SK-N-SH treated with all-trans-retinoic acid at 6 μM for 48 hours (cell line): ENCODE results near the gene DDX25.

Source experiments
- ATAC-seq: fragments of 200-7000 bp; cut with Tn5 transposase; 3 replicates; pipeline ENCODE4 v1.9.1; 2020; ENCODE audit warnings: mild to moderate bottlenecking, moderate library complexity
- ARNTL ChIP-seq: fragments of 450-650 bp; formaldehyde crosslinking; IDR thresholded peaks from 2 replicates; pipeline ENCODE4 v1.5.0; 2020; ENCODE audit warnings: low read depth, mild to moderate bottlenecking, moderate library complexity, borderline replicate concordance
- BACH2 ChIP-seq: fragments of 250-450 bp; sonication (Bioruptor Pico); IDR thresholded peaks from 2 replicates; pipeline ENCODE4 v1.9.0; 2021; ENCODE audit warnings: mild to moderate bottlenecking, borderline replicate concordance
- CSDC2 ChIP-seq: fragments of 250-450 bp; sonication (Bioruptor Pico); IDR thresholded peaks from 2 replicates; pipeline ENCODE4 v1.5.0; 2020; ENCODE audit warnings: mild to moderate bottlenecking, moderate library complexity
- ESRRG ChIP-seq: fragments of 250-450 bp; sonication (Bioruptor Pico); IDR thresholded peaks from 2 replicates; pipeline ENCODE4 v1.6.1; 2021; ENCODE audit warnings: mild to moderate bottlenecking
- GLIS3 ChIP-seq: fragments of 250-450 bp; sonication (Bioruptor Pico); IDR thresholded peaks from 2 replicates; pipeline ENCODE4 v1.5.0; 2020; ENCODE audit warnings: mild to moderate bottlenecking, moderate library complexity
- ISL1 ChIP-seq: fragments of 250-450 bp; sonication (Bioruptor Pico); IDR thresholded peaks from 2 replicates; pipeline ENCODE4 v2.1.2; 2022; ENCODE audit warnings: mild to moderate bottlenecking, moderate library complexity
- OSR1 ChIP-seq: fragments of 250-450 bp; sonication (Bioruptor Pico); IDR thresholded peaks from 2 replicates; pipeline ENCODE4 v1.8.0; 2022; ENCODE audit warnings: moderate library complexity, mild to moderate bottlenecking, inconsistent platforms
- PPARA ChIP-seq: fragments of 250-450 bp; sonication (Bioruptor Pico); IDR thresholded peaks from 2 replicates; pipeline ENCODE4 v1.5.0; 2020; ENCODE audit warnings: mild to moderate bottlenecking, borderline replicate concordance
- RARB ChIP-seq: fragments of 250-450 bp; sonication (Bioruptor Pico); IDR thresholded peaks from 2 replicates; pipeline ENCODE4 v1.8.0; 2021; ENCODE audit warnings: mild to moderate bottlenecking, moderate library complexity
- SNAI2 ChIP-seq: fragments of 250-450 bp; sonication (Bioruptor Pico); IDR thresholded peaks from 2 replicates; pipeline ENCODE4 v1.5.0; 2020; ENCODE audit warnings: mild to moderate bottlenecking, moderate library complexity
- TCF4 ChIP-seq: fragments of 250-450 bp; sonication (Bioruptor Pico); IDR thresholded peaks from 2 replicates; pipeline ENCODE4 v1.8.0; 2021; ENCODE audit warnings: mild to moderate bottlenecking, moderate library complexity, borderline replicate concordance
- TOX ChIP-seq: fragments of 250-450 bp; sonication (Bioruptor Pico); IDR thresholded peaks from 2 replicates; pipeline ENCODE4 v1.8.0; 2021; ENCODE audit warnings: mild to moderate bottlenecking, moderate library complexity, borderline replicate concordance
- ZC3H10 ChIP-seq: fragments of 250-450 bp; sonication (Bioruptor Pico); IDR thresholded peaks from 2 replicates; pipeline ENCODE4 v1.5.1; 2021; ENCODE audit warnings: mild to moderate bottlenecking, moderate library complexity
- ZFP3 ChIP-seq: fragments of 250-450 bp; sonication (Bioruptor Pico); IDR thresholded peaks from 2 replicates; pipeline ENCODE4 v1.5.0; 2020; ENCODE audit warnings: mild to moderate bottlenecking, moderate library complexity
- ZFP30 ChIP-seq: fragments of 450-650 bp; formaldehyde crosslinking; IDR thresholded peaks from 2 replicates; pipeline ENCODE4 v1.5.0; 2022; ENCODE audit warnings: mild to moderate bottlenecking, moderate library complexity
- ZNF565 ChIP-seq: fragments of 450-650 bp; formaldehyde crosslinking; conservative IDR thresholded peaks from 2 replicates; pipeline ENCODE4 v1.5.0; 2020; ENCODE audit warnings: low read depth, mild to moderate bottlenecking, moderate library complexity
- ZNF70 ChIP-seq: fragments of 450-650 bp; formaldehyde crosslinking; IDR thresholded peaks from 2 replicates; pipeline ENCODE4 v1.5.0; 2020; ENCODE audit warnings: mild to moderate bottlenecking, moderate library complexity
- ZNF8 ChIP-seq: fragments of 450-650 bp; formaldehyde crosslinking; IDR thresholded peaks from 2 replicates; pipeline ENCODE4 v1.5.0; 2020; ENCODE audit warnings: mild to moderate bottlenecking, moderate library complexity
- TF ChIP-seq, protein P1 (sequence below): fragments of 250-450 bp; sonication (Bioruptor Pico); IDR thresholded peaks from 2 replicates; pipeline ENCODE4 v1.5.1; 2020; ENCODE audit warnings: low read depth, mild to moderate bottlenecking, moderate library complexity
- TF ChIP-seq, protein P2 (sequence below): fragments of 250-450 bp; sonication (Bioruptor Pico); IDR thresholded peaks from 2 replicates; pipeline ENCODE4 v1.5.0; 2020; ENCODE audit warnings: mild to moderate bottlenecking, moderate library complexity
- TF ChIP-seq, protein P3 (sequence below): fragments of 250-450 bp; sonication (Bioruptor Pico); IDR thresholded peaks from 2 replicates; pipeline ENCODE4 v1.8.0; 2020; ENCODE audit warnings: mild to moderate bottlenecking, moderate library complexity, borderline replicate concordance
- TF ChIP-seq, protein P4 (sequence below): fragments of 250-450 bp; sonication (Bioruptor Pico); IDR thresholded peaks from 2 replicates; pipeline ENCODE4 v1.8.0; 2021; ENCODE audit warnings: low read depth, mild to moderate bottlenecking, moderate library complexity, borderline replicate concordance
- TF ChIP-seq, protein P5 (sequence below): fragments of 250-450 bp; sonication (Bioruptor Pico); IDR thresholded peaks from 2 replicates; pipeline ENCODE4 v1.5.1; 2021; ENCODE audit warnings: mild to moderate bottlenecking, moderate library complexity

Gene DDX25

DNA sequence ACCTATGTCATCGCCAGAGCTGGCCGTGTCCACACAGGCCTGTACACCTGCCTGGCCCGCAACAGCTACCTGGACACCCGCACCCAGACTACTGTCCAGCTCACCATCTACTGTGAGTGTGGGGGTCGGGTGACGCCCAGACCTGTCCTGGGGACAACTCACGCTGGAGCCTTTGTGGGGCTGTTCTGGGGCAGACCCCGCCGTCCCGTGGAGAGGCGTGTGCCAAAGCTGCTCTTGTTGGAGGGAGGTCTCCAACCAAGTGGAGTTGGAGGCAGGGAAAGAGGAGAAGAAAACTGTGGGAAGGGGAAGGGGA is 45.8 kb downstream of the DDX25 start:
- TF ChIP-seq ISL1 (CRISPR knock-in tag) = no peak
- ATAC-seq = no peak

DNA sequence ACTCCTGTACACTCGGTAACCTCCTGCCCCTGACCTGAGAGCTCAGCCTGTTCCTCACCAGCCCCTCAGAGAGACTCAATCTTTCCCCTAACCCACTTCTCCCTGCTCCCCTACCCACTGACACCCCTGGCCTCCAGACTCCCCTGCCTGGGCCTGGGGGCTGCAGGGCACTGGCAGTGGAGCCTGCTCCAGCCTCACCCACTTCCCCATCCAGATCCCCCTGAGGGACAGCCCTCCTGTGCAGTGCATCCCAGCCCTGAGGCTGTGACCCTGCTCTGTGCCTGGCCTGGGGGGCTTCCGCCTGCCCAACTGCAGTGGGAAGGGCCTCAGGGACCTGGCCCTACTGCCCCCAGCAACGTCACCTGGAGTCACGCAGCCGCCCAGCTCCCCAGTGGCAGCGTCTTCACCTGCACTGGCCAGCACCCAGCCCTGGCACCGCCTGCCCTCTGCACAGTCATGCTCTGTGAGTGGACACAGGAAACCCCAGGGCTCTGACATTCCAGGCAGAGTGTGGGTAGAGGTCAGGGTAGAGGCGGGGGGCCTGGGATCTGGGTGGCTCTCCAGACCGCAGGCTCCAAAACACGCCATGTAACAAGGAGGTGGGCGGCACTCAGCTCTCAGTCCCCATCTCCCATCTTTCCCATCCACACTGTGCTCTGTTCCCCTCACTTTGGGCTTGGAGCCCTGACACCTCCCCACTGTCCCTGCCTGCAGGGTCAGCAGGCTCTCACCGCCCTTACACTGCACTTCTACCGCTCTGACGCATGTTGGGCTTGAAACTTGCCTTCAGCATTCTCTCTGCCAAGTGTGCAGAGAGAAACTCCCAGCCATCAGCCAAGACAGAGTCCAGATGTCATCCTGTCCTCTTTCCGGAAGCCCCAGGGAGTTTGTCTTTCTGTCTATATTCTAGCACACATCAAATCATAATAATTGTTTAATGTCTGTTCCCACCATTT is 46.7 kb downstream of the DDX25 start:
- ATAC-seq = peak; percentile 90
- TF ChIP-seq ZFP30 (CRISPR knock-in tag) (no peak), ZNF565 (CRISPR knock-in tag) (no peak), ZC3H10 (CRISPR knock-in tag) (0 out of 2 replicates have a peak, but pooled peaks have one; percentile 6), OSR1 (CRISPR knock-in tag) (no peak), ZNF70 (CRISPR knock-in tag) (no peak), BACH2 (CRISPR knock-in tag) (no peak), TCF4 (peak; percentile 89), ARNTL (CRISPR knock-in tag) (no peak), TOX (CRISPR knock-in tag) (peak; percentile 44; the same call in 1 of the 2 replicates), GLIS3 (no peak), CSDC2 (CRISPR knock-in tag) (no peak), ZNF8 (CRISPR knock-in tag) (no peak), ZFP3 (CRISPR knock-in tag) (no peak), SNAI2 (0 out of 2 replicates have a peak, but pooled peaks have one; percentile 60), ESRRG (CRISPR knock-in tag) (no peak), ISL1 (CRISPR knock-in tag) (peak; percentile 60), RARB (CRISPR knock-in tag) (no peak), PPARA (CRISPR knock-in tag) (no peak)
- TF ChIP-seq, protein P1, sequence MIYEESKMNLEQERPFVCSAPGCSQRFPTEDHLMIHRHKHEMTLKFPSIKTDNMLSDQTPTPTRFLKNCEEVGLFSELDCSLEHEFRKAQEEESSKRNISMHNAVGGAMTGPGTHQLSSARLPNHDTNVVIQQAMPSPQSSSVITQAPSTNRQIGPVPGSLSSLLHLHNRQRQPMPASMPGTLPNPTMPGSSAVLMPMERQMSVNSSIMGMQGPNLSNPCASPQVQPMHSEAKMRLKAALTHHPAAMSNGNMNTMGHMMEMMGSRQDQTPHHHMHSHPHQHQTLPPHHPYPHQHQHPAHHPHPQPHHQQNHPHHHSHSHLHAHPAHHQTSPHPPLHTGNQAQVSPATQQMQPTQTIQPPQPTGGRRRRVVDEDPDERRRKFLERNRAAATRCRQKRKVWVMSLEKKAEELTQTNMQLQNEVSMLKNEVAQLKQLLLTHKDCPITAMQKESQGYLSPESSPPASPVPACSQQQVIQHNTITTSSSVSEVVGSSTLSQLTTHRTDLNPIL (CRISPR knock-in tag) = no peak
- TF ChIP-seq, protein P2, sequence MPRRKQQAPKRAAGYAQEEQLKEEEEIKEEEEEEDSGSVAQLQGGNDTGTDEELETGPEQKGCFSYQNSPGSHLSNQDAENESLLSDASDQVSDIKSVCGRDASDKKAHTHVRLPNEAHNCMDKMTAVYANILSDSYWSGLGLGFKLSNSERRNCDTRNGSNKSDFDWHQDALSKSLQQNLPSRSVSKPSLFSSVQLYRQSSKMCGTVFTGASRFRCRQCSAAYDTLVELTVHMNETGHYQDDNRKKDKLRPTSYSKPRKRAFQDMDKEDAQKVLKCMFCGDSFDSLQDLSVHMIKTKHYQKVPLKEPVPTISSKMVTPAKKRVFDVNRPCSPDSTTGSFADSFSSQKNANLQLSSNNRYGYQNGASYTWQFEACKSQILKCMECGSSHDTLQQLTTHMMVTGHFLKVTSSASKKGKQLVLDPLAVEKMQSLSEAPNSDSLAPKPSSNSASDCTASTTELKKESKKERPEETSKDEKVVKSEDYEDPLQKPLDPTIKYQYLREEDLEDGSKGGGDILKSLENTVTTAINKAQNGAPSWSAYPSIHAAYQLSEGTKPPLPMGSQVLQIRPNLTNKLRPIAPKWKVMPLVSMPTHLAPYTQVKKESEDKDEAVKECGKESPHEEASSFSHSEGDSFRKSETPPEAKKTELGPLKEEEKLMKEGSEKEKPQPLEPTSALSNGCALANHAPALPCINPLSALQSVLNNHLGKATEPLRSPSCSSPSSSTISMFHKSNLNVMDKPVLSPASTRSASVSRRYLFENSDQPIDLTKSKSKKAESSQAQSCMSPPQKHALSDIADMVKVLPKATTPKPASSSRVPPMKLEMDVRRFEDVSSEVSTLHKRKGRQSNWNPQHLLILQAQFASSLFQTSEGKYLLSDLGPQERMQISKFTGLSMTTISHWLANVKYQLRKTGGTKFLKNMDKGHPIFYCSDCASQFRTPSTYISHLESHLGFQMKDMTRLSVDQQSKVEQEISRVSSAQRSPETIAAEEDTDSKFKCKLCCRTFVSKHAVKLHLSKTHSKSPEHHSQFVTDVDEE (CRISPR knock-in tag) = peak; percentile 84
- TF ChIP-seq, protein P3, sequence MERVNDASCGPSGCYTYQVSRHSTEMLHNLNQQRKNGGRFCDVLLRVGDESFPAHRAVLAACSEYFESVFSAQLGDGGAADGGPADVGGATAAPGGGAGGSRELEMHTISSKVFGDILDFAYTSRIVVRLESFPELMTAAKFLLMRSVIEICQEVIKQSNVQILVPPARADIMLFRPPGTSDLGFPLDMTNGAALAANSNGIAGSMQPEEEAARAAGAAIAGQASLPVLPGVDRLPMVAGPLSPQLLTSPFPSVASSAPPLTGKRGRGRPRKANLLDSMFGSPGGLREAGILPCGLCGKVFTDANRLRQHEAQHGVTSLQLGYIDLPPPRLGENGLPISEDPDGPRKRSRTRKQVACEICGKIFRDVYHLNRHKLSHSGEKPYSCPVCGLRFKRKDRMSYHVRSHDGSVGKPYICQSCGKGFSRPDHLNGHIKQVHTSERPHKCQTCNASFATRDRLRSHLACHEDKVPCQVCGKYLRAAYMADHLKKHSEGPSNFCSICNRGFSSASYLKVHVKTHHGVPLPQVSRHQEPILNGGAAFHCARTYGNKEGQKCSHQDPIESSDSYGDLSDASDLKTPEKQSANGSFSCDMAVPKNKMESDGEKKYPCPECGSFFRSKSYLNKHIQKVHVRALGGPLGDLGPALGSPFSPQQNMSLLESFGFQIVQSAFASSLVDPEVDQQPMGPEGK = peak; percentile 24; the same call in 1 of the 2 replicates
- TF ChIP-seq, protein P4, sequence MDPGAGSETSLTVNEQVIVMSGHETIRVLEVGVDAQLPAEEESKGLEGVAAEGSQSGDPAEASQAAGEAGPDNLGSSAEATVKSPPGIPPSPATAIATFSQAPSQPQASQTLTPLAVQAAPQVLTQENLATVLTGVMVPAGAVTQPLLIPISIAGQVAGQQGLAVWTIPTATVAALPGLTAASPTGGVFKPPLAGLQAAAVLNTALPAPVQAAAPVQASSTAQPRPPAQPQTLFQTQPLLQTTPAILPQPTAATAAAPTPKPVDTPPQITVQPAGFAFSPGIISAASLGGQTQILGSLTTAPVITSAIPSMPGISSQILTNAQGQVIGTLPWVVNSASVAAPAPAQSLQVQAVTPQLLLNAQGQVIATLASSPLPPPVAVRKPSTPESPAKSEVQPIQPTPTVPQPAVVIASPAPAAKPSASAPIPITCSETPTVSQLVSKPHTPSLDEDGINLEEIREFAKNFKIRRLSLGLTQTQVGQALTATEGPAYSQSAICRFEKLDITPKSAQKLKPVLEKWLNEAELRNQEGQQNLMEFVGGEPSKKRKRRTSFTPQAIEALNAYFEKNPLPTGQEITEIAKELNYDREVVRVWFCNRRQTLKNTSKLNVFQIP (CRISPR knock-in tag) = no peak
- TF ChIP-seq, protein P5, sequence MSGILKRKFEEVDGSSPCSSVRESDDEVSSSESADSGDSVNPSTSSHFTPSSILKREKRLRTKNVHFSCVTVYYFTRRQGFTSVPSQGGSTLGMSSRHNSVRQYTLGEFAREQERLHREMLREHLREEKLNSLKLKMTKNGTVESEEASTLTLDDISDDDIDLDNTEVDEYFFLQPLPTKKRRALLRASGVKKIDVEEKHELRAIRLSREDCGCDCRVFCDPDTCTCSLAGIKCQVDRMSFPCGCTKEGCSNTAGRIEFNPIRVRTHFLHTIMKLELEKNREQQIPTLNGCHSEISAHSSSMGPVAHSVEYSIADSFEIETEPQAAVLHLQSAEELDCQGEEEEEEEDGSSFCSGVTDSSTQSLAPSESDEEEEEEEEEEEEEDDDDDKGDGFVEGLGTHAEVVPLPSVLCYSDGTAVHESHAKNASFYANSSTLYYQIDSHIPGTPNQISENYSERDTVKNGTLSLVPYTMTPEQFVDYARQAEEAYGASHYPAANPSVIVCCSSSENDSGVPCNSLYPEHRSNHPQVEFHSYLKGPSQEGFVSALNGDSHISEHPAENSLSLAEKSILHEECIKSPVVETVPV = no peak
